HG03575 (cell line): Measurements from ENCODE around the gene GRN.

Experiments
- ATAC-seq: cut with Tn5 transposase; IDR thresholded peaks from one replicate; pipeline ENCODE4 v1.9.1; 2021; ENCODE audit not compliant: unreplicated experiment, insufficient number of reproducible peaks, low FRiP score; ENCODE audit errors: extremely low read depth

GRN gene

DNA sequence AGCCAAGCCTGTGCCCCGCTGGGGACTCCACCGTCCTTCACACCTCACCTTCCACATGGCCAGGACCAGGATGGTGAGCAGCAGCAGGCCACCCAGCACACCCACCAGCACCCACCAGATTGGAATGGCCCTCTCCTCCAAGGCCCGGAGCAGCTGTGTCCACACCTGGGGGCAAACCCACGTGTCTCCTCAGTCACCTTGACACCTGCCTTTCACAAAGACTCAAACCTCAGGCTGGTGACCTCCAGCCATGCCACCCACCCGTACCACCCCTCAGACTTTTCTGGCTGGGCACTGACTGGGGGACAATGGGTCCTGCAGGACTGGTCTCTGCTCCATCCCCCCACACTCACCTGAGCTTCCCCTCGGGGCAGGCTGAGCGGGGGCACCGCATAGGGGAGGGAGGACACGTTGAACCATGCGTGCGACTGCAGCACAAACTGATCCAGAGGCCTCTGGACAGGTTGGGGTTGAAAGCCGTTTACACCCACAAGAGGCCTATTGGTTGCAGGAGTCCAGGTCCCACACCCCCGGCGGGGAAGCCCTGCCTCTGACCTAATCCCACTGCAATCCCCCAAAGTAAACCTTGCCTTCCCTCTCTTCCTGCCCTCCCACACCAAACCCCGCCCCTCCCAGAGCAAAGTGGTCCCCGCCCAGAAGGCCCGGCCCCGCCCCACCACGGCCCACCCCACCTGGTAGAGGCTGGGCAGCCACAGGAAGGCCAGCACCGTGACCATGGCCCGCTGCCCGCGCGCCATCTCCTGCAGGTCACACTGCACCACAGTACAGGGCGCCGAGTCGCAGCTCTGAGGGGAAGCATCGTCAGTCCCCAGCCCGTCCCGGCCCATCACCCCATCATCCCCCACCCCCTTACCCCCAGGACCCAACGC, 29.4 kb downstream of the GRN start:
- ATAC-seq, result no peak

DNA sequence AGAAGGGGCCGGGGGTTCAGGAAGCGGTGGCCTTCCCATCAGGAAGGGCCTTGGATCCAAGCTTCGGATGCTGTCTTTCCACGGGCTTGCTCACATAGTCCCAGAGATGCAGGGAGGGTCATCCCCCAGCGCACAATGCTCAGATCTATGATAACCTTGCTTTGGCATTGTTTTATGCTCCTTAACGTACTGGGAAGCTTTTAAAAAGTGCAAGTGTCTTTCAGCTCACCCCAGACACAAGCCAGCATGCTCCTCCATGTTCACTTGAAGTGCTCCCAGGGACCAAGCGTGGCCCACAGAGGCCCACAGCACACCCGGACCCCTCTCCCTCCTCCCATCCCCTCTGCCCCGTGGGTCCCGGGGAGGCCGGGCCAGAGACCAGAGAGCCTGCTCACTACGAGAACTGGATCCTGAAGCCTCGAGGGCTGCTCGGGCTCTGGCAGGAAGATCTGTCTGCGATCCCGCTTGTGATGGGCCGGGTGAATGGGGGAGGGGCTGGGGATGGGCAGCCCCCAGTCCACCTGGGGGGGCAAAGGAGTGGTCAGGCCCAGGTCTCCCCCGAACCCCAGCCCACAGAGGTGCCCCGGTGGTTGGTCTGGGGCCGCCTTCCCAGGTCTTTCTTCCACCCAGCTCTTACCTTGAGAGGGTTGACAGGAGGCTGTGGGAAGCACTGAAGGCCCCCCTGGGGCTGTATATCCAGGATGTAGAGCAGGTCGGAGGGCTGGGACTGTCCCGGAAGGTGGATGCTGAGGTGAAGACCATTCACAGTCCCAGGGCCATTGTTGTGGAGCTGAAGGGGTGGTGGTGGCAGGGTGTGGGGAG, 30.3 kb downstream of the GRN start:
- no peak for ATAC-seq

DNA sequence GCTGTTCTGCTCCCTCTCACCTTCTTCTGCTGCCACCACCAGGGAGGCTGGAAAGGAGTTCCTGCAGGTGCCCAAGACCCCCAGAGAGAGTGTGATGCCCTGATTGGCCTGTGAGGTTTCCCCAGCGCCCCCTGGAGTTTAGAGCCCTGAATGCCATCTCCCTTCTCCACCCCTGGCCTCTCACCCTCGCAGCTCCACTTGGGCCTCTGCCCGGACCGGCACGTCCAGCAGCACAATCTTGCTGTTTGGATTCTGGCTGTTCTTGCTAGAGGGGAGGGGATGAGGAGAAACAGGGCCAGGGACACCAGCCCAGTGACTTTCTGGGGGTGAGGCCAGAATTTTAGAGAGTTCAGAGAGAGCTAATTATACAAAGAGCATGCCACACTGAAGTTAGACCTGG, 31.0 kb downstream of the GRN start:
- ATAC-seq, result no peak

DNA sequence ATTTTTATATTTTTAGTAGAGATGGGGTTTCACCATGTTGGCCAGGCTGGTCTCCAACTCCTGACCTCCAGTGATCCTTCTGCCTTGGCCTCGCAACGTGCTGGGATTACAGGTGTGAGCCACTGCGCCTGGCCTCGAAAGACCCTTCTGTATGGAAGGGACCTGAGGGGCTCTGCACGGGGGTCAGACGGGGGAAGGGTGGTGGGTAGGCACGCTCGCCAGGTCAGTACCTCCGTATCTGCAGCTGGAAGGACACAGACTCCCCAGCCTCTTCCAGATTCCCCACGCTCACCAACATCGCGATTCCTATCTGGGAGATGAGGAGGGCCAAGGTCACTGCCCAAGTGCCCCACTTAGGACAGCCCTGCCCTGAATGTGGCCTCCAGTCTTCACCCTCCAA, 31.7 kb downstream of the GRN start:
- ATAC-seq, result no peak

DNA sequence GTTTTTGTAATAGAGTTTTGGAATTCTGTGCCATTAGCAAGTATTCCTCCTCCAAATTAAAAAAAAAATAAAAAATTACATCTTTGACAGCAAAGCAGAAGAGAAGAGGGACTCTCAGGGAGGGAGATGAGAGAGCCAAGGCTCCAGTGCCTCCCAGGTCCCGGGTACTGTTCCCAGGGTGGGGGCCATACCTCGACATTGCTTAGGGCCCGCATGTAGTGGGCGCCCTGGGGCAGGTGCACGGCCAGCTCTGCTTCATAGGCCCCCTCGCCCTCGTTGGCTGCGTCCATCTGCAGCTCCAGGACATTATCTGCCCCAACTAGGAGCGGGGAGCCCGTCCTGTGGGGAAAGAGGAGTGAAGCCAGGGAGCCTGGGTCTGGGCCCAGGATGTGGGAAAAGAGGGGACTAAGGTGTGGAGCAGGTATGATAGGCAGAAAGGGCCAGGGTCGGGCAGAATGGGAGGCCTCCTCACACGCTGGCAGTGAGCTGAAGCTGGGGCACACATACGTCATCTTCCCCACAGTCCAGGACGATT, 33.1 kb downstream of the GRN start:
- ATAC-seq, result no peak

DNA sequence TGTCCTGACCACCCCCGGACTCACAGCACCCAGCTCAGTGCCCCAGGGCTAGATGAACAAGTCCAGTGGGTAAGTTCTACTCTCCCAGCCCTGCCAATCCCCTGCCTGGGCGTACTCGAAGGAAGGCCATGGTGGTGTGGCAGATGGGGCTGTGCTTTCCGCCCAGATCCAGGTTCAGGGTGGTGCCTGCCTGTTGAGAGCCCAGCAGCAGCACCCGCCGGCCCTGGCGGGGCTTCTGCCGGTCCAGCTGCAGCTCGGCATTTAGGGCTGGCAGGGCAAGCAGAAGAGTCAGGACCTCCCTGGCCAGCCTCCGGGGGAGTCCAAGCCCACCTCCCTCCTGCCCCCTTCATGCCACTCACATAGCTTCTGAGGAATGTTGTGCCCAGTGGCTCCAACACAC, 34.8 kb downstream of the GRN start:
- no peak for ATAC-seq

DNA sequence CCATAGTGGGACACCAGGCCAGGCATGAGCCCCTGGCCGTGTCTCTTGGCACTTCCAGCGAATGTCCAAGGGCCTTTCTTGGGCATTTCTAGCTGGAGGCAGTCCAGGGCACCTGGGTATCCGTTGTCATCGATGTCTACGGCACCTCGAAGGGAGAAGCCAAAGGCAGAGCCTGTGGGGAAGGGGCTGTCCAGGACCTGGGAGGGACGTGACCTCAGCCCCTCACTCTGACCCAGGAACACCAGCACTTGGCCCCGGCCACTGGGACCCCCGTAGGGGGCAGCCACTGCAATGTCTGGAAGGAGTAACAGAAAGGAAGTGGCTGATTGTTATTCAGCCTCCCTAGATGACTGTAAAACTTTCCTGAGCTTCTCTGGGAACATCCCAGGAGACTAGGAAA, 35.7 kb downstream of the GRN start:
- no peak for ATAC-seq

DNA sequence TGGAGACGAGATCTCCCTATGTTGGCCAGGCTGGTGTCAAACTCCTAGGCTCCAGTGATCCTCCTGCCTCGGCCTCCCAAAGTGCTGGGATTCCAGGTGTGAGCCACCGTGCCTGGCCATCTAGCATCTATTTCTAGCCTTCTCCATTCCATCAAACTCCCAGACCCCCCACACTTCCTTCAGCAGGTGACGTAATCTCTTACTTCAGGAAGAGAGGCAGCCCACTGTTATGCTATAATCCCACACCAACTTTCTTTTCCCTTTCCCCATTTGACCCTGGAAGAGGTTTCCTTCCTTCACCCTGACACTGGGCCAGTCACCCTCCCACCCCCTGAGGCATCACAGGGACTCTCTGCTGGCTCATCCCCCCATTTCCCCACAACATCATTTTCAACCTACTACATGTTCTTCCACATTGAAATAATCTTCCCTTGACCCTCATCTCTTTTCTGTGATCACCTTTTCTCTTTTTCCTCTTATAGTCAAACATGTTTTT, 36.8 kb downstream of the GRN start:
- ATAC-seq, result no peak

DNA sequence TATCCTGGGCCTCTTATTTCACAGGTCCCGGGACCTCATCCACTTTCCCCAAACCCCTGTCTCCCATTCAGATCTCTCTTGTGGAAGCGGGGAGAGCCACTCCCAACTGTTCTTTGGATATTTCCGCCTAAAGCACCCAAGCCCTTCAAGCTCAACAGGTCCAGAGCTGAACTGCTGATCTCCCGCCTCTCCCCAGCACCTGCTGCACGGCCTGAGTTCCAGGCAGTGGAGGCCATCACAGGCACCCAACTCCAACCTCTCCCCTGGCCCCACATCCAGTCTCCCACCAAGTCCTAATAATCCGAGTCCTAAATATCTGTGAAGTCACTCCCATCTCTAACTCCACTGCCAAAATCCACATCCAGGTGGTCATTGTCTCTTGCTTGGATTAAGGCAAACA, 37.8 kb downstream of the GRN start:
- ATAC-seq, result no peak

DNA sequence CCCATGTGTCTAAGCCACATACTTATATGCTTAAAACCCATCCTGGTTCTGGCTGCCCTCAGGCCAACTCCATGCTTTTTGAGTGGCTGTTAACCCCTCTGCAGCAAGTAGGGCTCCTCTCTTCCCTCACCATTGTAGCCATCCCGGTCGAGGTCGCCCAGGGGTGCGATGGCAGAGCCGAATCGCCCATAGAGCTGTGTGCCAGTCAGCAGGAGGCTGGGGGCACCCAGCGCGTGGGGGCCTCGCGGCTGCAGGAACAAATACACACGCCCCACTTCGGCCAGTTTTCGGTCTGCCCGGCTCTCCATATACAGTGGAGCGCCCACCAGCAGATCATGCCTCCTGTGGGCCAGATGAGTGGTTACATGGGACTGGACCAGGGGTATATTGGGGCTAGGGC, 38.3 kb downstream of the GRN start:
- ATAC-seq, result no peak

DNA sequence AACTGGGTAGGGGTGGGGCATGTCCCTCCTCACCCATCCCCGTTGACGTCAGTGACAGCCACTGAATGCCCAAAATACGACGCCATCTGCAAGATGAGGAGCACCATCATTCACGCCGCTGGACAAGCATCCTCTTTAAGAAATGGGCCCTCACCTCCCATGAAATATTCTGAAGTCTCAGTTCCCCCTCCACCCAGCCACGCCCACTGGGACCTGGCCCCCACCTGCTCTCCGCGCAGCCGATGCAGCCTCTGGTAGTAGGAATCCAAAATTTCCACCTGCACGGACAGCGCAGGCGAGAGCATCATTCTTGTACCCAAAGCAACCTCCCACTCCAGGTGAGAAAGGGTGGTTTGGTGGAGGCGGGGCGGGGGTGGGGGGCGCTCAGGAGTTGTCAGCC, 38.8 kb downstream of the GRN start:
- no peak for ATAC-seq

DNA sequence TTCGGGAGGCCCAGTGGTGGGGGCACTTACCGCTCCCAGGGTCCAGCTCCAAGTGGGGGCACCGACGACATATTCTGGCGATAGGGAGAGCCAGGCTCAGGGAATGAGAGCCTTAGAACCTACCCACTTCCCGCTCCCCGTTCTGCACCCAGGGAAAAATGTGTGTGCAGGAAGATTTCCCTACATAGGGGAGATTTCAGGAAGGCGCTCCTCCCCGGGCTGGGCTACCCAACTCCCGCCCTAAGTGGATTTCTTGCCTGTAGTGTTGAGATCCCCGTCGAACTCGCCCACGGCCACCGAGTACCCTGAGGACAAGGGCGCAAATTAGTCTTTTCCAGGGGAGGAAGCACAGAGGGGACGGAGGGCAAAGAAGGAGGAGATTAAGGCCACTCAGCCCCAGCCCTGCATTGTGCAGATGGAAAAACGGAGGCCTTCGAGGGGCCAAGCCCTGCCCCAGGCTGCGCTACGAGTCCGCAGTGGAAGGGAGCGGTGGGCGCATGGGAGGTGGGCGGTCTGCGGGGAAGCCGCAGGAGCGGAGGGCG, 39.2 kb downstream of the GRN start:
- no peak for ATAC-seq

DNA sequence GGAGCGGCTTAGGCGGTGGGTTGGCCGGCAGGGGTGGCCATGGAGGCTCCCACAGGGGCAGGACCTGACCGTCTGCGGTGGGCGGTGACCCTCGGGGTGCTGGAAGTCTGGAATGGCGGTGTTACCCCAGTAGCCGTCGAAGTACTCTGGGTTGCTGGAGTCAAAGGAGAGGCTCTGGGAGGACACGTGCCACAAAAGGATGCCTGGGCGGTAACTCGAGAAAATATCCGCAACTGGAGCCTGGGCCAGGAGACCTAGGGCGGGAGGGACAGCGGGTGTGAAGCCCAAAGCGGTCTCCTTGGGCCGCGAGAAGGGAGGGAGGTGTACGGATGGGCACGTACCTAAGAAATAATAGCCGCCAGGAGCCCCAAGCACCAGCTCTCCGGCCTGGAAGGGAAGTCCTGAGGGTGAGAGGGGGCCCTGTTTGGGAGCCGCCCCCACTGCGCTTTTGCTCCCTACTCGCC, 39.8 kb downstream of the GRN start:
- no peak for ATAC-seq

DNA sequence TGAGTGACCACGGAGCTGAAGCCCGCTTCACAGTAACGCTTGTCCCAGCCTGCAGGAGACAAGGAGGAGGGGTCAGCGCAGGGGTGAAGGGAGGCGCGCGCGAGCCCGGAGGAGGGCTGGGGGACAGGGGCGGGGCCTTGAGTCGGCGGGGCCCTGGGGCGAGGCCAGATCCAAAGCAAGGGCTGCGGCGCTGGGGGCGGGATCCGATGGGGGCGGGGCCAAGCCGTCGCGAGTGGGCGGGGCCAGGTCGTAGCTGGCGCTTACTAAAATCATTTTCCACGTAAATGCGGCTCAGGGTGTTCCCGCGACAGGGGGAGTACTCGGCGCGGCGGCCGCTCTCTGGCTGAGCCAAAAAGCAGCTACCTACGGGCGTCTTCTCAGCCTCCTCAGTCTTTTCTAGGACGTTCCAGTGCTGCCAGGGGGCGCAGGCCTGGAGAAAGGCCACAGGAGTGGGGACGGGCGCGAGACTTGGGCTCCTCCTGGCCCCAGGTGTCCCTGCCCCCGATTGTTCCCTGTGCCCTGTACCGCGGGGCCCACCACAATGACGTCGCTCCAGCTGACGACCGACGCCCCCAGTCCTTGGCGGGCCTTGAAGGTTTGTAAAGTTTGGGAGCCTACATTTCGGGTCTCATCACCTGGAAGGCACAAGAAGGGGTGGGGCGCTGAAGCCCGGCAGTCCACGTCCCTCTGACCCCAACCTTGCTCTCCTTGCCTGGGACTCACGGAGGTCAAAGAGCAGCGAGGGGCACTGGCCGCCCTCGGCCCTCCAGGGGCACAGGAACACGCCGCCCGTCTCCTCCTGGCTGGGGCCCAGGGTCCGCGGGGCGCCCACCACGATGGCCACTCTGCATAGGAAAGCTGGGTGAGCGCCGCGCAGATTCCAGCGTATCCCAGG, 40.4 kb downstream of the GRN start:
- ATAC-seq, result no peak

DNA sequence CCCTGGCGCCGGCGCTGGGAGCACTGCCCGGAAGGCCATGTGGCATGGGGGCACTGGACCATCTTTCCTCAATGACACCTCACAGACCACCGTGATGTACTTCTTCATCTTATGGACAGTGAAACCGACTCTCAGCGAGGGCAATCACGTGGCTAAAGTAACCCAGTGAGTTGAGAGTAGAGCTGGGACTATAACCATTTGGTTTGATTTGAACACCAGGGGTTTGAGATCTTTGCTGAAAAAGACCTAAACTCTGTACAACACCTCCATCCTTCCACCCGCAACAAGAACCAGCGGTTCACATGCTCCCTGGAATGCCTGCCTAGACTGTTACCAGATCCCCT, 41.1 kb downstream of the GRN start:
- no peak for ATAC-seq

DNA sequence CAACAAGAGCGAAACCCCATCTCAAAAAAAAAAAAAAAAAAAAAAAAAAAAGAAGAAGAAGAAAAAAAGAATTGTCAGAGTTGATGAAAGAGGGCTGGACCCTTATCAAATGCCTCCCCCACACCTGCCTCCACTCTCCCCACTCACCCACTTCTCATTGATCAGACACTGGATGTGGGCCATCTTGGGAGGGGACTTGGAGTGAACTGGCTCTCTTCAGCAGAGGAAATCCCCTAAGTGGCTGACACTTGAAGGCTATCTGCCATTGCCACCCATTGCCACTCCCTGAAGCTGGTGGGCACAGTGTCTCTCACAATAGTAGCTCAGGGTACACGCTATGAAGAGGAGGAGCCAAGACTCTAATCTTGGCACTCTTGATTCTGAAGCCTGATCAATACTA, 42.7 kb downstream of the GRN start:
- ATAC-seq, result no peak

DNA sequence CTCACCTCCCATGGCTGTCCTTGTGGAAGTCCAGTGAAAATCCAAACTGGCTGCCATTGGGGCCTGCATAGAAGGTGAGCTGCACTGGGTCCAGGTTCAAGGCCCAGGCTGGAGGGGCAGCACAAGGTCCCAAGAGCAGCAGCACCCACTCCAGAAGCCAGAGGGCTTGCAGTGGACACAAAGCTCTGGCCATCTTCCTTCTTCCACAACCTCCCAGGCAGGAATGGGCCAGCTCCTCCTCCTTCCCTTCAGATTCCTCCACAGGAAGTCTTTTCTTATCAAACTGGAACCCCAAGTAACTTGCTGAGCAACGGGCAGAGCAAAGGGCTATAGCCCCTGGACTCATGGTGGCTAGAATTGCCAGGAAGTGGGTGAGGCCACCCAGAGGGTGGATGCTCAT, 44.2 kb downstream of the GRN start, which contains the start of gene ITGA2B:
ITGA2B (minus strand) TSS at position 369 of the 400 bp plus-strand sequence; CDS start at position 193, 176 bp downstream.
- no peak for ATAC-seq

DNA sequence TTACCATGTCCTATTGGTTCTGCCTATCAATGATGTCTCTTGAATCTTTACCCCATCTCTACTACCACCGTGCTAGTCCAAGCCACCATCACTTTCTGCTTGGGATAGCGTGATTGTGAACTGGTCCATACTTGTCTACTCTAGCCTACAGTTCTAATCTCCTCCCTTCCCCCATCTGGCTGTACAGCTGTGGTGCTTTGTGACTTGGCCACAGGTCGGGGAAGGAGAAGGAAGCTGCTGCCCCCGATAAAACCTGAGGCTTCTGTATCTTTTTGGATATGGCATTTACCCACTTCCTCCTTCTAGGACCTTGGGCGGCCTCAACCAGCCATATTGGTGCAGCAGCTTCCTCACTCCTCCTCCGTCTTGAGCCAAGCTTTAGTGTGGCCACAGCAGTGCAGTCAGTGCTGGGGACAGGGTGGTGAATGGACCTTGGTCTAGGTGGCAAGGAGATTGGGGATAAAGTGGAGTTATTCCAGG, 44.7 kb downstream of the GRN start:
- ATAC-seq, result no peak
